Suprapubic skin (tissue), 4 donors: ENCODE results near the gene NAA80. TPM values are rescaled to one million over a fixed set of nuclear protein-coding genes. Genes with fewer than 3 reads are reported as not detected.
"Not testable (repeated sequence)": the region's sequence is repeated elsewhere in the genome, so short reads cannot be mapped to it uniquely, and the experiment has no call there.

Source experiments
- DNase-seq, 2 donors: peaks; one replicate each; pipeline ENCODE4 v3.0.0-alpha.2; 2019; ENCODE audit warnings: low spot score in 2 of 2
- H3K27ac ChIP-seq: fragments of 200-600 bp; sonication (generic); one replicate; pipeline ENCODE4 v1.5.1; 2019
- H3K27me3 ChIP-seq: fragments of 200-600 bp; sonication (generic); one replicate; pipeline ENCODE4 v1.5.1; 2019
- H3K36me3 ChIP-seq: fragments of 200-600 bp; sonication (generic); one replicate; pipeline ENCODE4 v1.5.1; 2019
- H3K4me1 ChIP-seq: fragments of 200-600 bp; sonication (generic); one replicate; pipeline ENCODE4 v1.5.1; 2019
- H3K4me3 ChIP-seq: fragments of 200-600 bp; sonication (generic); one replicate; pipeline ENCODE4 v1.5.1; 2019; ENCODE audit warnings: mild to moderate bottlenecking
- H3K9me3 ChIP-seq: fragments of 200-600 bp; sonication (generic); one replicate; pipeline ENCODE4 v1.5.1; 2019
- EP300 ChIP-seq: sonication (generic); formaldehyde crosslinking; IDR thresholded peaks from one replicate; pipeline ENCODE4 v1.6.1; 2017; ENCODE audit warnings: antibody characterized with exemption
- POLR2A ChIP-seq, 2 donors: fragments of 450-650 bp; IDR thresholded peaks; one replicate each; pipeline ENCODE4 v1.6.1; 2017; ENCODE audit warnings: antibody characterized with exemption in 2 of 2, mild to moderate bottlenecking in 2 of 2, moderate library complexity in 2 of 2
- POLR2AphosphoS5 ChIP-seq, 3 donors: sonication (generic); formaldehyde crosslinking; IDR thresholded peaks; one replicate each; pipeline ENCODE4 v1.6.1; 2017; ENCODE audit warnings: antibody characterized with exemption in 3 of 3
- WGBS: methylation state at CpG from one replicate; pipeline ENCODE4 v1.1.5; 2018; 5-methylcytosine and 5-hydroxymethylcytosine counted together
- total RNA-seq, 4 donors: library from RNA; depleted of rRNA; stranded (reverse); fragments of >200 nt; gene quantifications; one replicate each; pipeline ENCODE4 v1.1.0, GENCODE V29; 2016
- TF ChIP-seq, protein P1 (sequence below), 2 donors: fragments of 200-600 bp in 1 of 2; fragments of 450-650 bp in 1 of 2; sonication (generic) in 1 of 2; IDR thresholded peaks; one replicate each; pipeline ENCODE4 v1.5.1; 2016 to 2019; ENCODE audit warnings: antibody characterized with exemption in 2 of 2, mild to moderate bottlenecking in 1 of 2, moderate library complexity in 1 of 2

Gene NAA80
- total RNA-seq, 4 donors from 2014 or later = 19.5 to 23.4 (median 20.3) TPM

DNA sequence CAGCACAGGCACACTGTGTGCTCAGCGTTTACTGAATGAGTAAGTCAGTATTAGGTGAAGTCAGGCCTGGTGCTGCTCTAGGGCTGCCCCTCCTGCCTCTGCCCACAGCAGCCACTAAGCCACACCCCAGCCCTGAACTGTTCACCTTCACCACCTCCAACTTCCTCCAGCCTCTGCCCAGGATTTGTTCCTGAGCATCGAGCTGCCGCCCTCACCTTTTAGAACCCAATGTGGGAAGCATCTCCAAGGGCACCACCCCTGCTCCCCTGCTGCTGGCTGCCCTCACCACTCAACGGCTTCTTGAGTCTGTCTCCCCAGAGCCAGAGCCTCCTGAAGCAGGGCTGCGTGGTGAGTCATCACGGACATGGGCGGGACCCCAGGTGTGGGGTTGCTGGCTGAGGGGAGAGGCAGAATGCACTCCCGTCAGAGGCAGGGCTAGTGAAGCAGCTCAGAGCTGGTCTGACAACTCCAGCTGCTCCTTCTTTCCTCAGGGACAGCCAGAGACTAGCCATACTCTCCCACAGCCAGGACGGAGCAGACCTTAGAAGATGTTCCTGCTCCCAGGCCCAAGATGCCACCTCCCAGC lies 17.5 kb upstream of the NAA80 start:
- Histone ChIP-seq H3K27ac (peak overlapping the region; percentile 89), H3K36me3 (peaks cover 19% of the 10 kb centered on the region), H3K4me1 (peaks cover 77% of the 10 kb centered on the region), H3K4me3 (peak overlapping the region; percentile 93), H3K9me3 (no peaks in the 10 kb centered on the region), H3K27me3 (no peaks in the 10 kb centered on the region)
- TF ChIP-seq POLR2AphosphoS5 (IDR thresholded peaks at IDR 0.05) (peak in 2 of 3 donors; percentile 25 to 66), EP300 (no peak)
- peak; percentile 88 for DNase-seq
- WGBS = 24% methylated on average over 3 of the region's 9 CpGs

DNA sequence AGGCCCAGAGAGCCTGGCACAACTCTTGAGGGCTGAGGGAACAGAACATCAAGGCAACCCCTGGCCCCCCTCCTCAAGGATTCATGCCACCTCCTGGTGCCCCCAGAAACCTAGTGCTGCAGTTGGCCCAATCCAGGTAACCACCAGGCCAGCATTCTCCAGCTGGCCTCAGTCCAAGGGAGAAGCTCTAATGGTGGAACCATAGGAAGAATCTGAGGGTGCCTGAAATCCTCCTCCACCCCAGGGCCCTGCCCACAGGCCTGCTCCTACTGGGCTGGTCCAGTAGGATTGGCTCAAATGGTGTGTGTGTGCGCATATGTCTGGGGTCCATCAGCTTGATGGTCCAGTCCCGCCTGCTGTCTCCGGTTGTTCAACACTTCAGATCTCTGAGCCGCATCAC lies 15.6 kb upstream of the NAA80 start:
- peaks cover 18% of the 10 kb centered on the region for H3K36me3 ChIP-seq
- H3K9me3 ChIP-seq = no peaks in the 10 kb centered on the region
- WGBS = 100% methylated on average over 4 of the region's 4 CpGs
- no peaks in the 10 kb centered on the region for H3K27me3 ChIP-seq
- H3K4me3 ChIP-seq = no peak overlapping the region
- peak overlapping the region; percentile 6 for H3K27ac ChIP-seq
- H3K4me1 ChIP-seq = peaks cover 75% of the 10 kb centered on the region
- no peak for DNase-seq
- TF ChIP-seq, protein P1, sequence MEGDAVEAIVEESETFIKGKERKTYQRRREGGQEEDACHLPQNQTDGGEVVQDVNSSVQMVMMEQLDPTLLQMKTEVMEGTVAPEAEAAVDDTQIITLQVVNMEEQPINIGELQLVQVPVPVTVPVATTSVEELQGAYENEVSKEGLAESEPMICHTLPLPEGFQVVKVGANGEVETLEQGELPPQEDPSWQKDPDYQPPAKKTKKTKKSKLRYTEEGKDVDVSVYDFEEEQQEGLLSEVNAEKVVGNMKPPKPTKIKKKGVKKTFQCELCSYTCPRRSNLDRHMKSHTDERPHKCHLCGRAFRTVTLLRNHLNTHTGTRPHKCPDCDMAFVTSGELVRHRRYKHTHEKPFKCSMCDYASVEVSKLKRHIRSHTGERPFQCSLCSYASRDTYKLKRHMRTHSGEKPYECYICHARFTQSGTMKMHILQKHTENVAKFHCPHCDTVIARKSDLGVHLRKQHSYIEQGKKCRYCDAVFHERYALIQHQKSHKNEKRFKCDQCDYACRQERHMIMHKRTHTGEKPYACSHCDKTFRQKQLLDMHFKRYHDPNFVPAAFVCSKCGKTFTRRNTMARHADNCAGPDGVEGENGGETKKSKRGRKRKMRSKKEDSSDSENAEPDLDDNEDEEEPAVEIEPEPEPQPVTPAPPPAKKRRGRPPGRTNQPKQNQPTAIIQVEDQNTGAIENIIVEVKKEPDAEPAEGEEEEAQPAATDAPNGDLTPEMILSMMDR (IDR thresholded peaks at IDR 0.05) = no peak
- TF ChIP-seq POLR2AphosphoS5 (IDR thresholded peaks at IDR 0.05) (no peak), POLR2A (IDR thresholded peaks at IDR 0.05) (no peak), EP300 (no peak)

DNA sequence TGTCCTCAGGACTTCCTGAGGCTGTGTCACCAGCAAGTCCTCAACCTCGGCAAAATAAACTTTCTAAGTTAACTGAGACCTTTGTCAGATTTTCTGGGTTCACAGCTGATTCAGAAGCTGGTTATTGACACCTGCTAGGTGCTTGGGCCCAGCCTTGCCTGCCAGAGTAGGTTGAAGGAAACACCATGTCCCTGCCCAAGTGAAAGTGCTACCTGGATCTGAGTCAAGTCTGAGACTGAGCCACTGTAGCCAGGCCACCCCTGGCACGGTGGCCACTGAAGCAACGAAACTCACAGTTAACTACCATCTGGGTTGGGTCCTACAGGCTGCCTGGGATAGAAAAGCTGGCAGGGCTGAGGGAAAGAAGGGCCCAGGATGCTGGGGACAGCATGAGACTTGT lies 15.1 kb upstream of the NAA80 start:
- no peak for TF ChIP-seq POLR2A (IDR thresholded peaks at IDR 0.05)
- no peak for TF ChIP-seq POLR2AphosphoS5 (IDR thresholded peaks at IDR 0.05)
- TF ChIP-seq, protein P1 (IDR thresholded peaks at IDR 0.05) = no peak
- no peak for TF ChIP-seq EP300
- peaks cover 13% of the 10 kb centered on the region for H3K36me3 ChIP-seq
- H3K4me1 ChIP-seq = peaks cover 70% of the 10 kb centered on the region
- no peak for DNase-seq
- no peak overlapping the region for H3K4me3 ChIP-seq
- WGBS = 72% methylated on average over 3 of the region's 3 CpGs
- no peaks in the 10 kb centered on the region for H3K27me3 ChIP-seq
- H3K27ac ChIP-seq = peak overlapping the region; percentile 6
- H3K9me3 ChIP-seq = no peaks in the 10 kb centered on the region

DNA sequence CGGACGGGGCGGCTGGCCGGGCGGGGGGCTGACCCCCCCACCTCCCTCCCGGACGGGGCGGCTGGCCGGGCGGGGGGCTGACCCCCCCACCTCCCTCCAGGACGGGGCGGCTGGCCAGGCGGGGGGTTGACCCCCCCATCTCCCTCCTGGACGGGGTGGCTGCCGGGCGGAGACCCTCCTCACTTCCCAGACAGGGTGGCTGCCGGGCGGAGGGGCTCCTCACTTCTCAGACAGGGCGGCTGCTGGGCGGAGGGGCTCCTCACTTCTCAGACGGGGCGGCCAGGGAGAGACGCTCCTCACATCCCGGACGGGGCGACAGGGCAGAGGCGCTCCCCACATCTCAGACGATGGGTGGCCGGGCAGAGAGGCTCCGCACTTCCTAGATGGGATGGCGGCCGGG lies 12.8 kb upstream of the NAA80 start:
- no CpG with 5 or more reads among the region's 32 CpGs for WGBS
- Histone ChIP-seq H3K4me1 (peaks cover 47% of the 10 kb centered on the region), H3K27ac (peak overlapping the region; percentile 41), H3K4me3 (peak overlapping the region; percentile 48)
- not testable (repeated sequence) for H3K27me3 ChIP-seq, H3K36me3 ChIP-seq, DNase-seq, H3K9me3 ChIP-seq

DNA sequence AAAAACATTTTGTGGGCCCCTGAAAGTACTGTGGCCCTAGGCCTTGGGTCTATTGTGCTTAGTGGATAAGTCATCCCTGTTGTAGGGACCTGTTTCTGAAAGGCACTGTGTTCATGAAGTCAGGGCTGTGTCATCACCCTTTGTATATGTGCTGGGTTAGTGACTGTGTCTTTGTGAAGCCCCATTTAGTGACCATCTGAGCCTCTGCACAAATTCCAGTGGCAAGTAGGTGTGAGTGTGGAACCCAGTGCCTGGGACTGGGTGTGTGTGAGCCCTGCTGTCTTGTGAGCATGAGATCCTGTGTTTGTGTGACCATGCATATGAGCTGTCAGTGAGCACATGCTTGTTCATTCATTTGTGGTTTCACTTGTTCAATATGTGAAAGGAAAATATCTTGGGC lies 5.4 kb upstream of the NAA80 start:
- Histone ChIP-seq H3K4me3 (no peak overlapping the region), H3K36me3 (no peaks in the 10 kb centered on the region), H3K27me3 (no peaks in the 10 kb centered on the region), H3K4me1 (peaks cover 32% of the 10 kb centered on the region), H3K9me3 (no peaks in the 10 kb centered on the region), H3K27ac (no peak overlapping the region)
- no peak for DNase-seq
- TF ChIP-seq EP300 = no peak
- no peak for TF ChIP-seq POLR2AphosphoS5 (IDR thresholded peaks at IDR 0.05)
- TF ChIP-seq POLR2A (IDR thresholded peaks at IDR 0.05) = no peak
- TF ChIP-seq, protein P1 (IDR thresholded peaks at IDR 0.05) = no peak

DNA sequence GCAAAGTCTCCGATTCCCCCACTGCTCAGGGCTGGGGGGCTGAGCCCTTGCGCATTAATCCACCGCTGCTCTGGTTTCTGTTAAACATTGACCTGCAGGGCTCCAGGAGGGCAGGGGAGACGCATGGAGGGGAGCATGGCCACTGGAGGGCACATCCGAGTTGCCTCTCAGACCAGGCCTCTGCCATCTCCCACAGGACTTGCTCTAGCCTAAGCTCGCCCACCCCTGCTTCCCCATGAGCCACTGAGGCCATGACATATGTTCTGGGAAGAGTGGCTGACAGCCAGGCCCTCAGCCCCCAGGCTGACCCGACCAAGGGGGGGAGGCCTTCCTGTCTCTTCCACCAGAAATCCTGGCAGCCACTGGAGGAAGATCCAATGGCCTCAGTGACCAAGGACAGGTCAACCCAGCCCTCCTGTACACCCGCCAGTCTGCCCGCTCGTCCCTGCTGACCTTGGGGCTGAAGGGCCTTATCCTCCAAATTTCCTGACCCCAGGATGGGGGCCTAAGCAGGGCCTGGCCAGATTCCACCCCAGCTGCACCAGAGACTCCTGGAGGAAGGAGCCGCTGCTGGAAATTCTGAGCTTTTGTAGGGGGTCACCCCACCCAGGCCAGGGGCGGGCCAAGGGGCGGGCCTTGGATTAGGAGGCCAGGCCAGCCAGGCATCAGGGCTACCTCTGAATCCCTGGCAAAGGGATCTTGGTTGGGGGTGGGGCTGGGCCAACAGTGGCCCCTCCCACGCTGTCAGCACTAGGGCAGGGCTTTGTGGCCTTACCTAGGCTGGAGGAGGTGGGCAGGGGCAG lies 4.0 kb upstream of the NAA80 start, which contains the start of gene HYAL1:
TSS of gene HYAL1 (minus strand) at position 562 of the 803 bp plus-strand sequence. CDS start 618 bp downstream, outside the sequence.
- Histone ChIP-seq H3K36me3 (no peaks in the 10 kb centered on the region), H3K4me1 (peaks cover 41% of the 10 kb centered on the region), H3K9me3 (no peaks in the 10 kb centered on the region), H3K27me3 (no peaks in the 10 kb centered on the region), H3K27ac (peak within 1 kb of the TSS; percentile 7), H3K4me3 (no peak within 1 kb of the TSS)
- WGBS = 53% methylated on average over 6 of the region's 14 CpGs
- TF ChIP-seq, protein P1 (IDR thresholded peaks at IDR 0.05) = no peak
- no peak for TF ChIP-seq POLR2AphosphoS5 (IDR thresholded peaks at IDR 0.05)
- TF ChIP-seq EP300 = no peak
- TF ChIP-seq POLR2A (IDR thresholded peaks at IDR 0.05) = no peak
- peak in 1 of 2 donors; percentile 87 for DNase-seq
